Measurements from ENCODE around the gene TRIM8. TPM values are rescaled to one million over a fixed set of nuclear protein-coding genes. Genes with fewer than 3 reads are reported as not detected.

The TRIM8 gene
- total and polyA plus RNA-seq, 2 of the 4 experiments (the other 2 are of a cell fraction): 25.5 to 126 TPM

DNA sequence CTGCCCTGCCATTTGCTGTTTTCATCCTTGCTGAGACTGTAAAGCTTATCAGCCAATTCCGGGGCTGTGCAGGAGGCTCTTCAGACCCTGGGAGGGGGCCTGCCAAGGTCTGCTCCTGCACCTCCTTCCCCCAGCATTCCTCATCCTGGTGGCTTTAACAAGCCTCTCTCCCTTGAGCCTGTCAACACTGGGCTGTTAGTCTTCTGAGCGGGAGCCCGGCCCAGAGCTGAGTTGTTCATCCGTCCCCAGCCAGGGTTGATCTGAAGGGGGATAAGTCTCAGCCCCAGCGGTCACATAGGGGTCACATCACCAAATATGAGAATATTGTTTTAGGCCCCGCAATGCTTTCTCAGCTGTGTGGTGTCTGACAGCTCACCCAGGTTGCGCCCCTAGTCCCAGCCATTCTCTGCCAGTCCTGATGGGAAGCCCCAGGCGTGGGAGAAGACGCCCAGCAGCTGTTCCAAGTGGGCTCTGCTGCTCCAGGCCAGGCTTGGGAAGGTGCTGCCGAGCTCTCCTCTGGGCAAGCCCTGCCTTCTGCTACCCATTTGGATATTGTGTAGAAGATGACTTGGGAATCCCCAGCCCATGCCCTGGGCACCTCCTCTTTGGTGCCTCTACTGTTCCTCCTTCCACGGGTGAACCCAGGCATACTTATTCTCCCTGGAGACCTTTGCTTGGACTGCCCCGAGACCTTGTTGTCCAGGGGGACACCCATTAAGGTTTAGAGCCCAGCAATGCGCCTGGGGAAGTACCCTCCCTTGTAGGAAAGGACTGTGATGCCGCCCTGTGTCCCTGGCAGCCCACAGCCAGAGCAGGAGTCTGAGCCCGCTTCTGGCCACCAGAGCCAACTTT is 23.5 kb upstream of the TRIM8 start:
- H2BK15ac ChIP-seq (ENCODE audit: low read depth, low read length): peak overlapping the region; percentile 31; the same call in 1 of the 3 replicates
- no peak overlapping the region for H3K18ac ChIP-seq (ENCODE audit: low read depth, low read length)
- intact Hi-C loops (cut with micrococcal nuclease): no loop called here
- H2AK9ac ChIP-seq (replicated peaks; ENCODE audit: low read depth, low read length, poor library complexity): peak overlapping the region; percentile 81
- H4K8ac ChIP-seq (ENCODE audit: low read depth in 2 of 2, low read length in 2 of 2): peak overlapping the region in 1 of 2 experiments; percentile 45; a peak in 2 of 4 replicates
- H3K23ac ChIP-seq (ENCODE audit: low read depth, low read length): no peak overlapping the region; the same call in 1 of the 2 replicates
- in situ Hi-C loops (cut with MboI; ENCODE audit: low sequenced_read_pairs): no loop called here
- no peaks in the 10 kb centered on the region for H3K9me3 ChIP-seq (ENCODE audit: control insufficient read depth, insufficient read depth, low read length)
- H3K9me1 ChIP-seq (ENCODE audit: insufficient read depth, low read length): peaks cover 28% of the 10 kb centered on the region
- H4K91ac ChIP-seq (ENCODE audit: insufficient read depth, low read depth, low read length): peak overlapping the region; percentile 53
- POLR2A ChIA-PET (ENCODE audit: unreplicated experiment): no interaction called here
- peak overlapping the region; percentile 40; the same call in 1 of the 2 replicates for H2BK20ac ChIP-seq (ENCODE audit: low read depth, low read length)
- peak overlapping the region; percentile 9 for H2BK5ac ChIP-seq (ENCODE audit: low read depth, low read length, poor library complexity, severe bottlenecking)
- peak overlapping the region; percentile 56 for H3K4ac ChIP-seq (ENCODE audit: low read depth, low read length)
- H3K56ac ChIP-seq (ENCODE audit: extremely low read depth, insufficient read depth, low read length): no peak overlapping the region
- H2AK5ac ChIP-seq (ENCODE audit: low read depth, low read length): peak overlapping the region; percentile 86
- peaks cover 20% of the 10 kb centered on the region for H3K36me3 ChIP-seq (ENCODE audit: control insufficient read depth, insufficient read depth, low read length)
- H3K4me3 ChIP-seq (ENCODE audit: insufficient read depth, low read depth, low read length): no peak overlapping the region
- peak overlapping the region; percentile 62 for H2AFZ ChIP-seq (replicated peaks; ENCODE audit: low read length, poor library complexity)
- H3K27ac ChIP-seq (ENCODE audit: insufficient read depth, low read length): peak overlapping the region; percentile 24
- dilution Hi-C loops (cut with HindIII; ENCODE audit: low sequenced_read_pairs, unreplicated experiment): no loop called here
- 0 out of 2 replicates have a peak overlapping the region, but pooled peaks have one; percentile 12 for H3K4me2 ChIP-seq (ENCODE audit: low read depth, low read length)
- H4K5ac ChIP-seq (ENCODE audit: low read depth, low read length): no peak overlapping the region
- peak; percentile 55 for DNase-seq
- no peaks in the 10 kb centered on the region for H4K20me1 ChIP-seq (ENCODE audit: insufficient read depth, low read length)
- ATAC-seq (ENCODE audit: low read depth): peak; percentile 52
- BruUV-seq (replicated peaks): no TSS peak
- peaks cover 4 to 24% of the 10 kb centered on the region in 2 experiments; a peak in 2 of 4 replicates for H3K79me1 ChIP-seq (ENCODE audit: low read depth in 1 of 2, low read length in 2 of 2)
- H3K4me1 ChIP-seq (ENCODE audit: control insufficient read depth, insufficient read depth, low read length): peaks cover 29% of the 10 kb centered on the region
- peak overlapping the region; percentile 47 for H2BK120ac ChIP-seq (ENCODE audit: low read depth, low read length)
- H3K9ac ChIP-seq (ENCODE audit: low read depth, low read length): 0 out of 2 replicates have a peak overlapping the region, but pooled peaks have one; percentile 2
- CTCF ChIA-PET: no interaction called here
- H3K14ac ChIP-seq (replicated peaks; ENCODE audit: low read depth, low read length): peak overlapping the region; percentile 76
- 55% methylated on average over 8 of the region's 15 CpGs; no CpG with 5 or more reads in 1 of the 2 experiments for WGBS, 2 experiments (ENCODE audit: extremely low coverage in 2 of 2, insufficient read length in 1 of 2)
- H3K27me3 ChIP-seq (ENCODE audit: control insufficient read depth, insufficient read depth, low read length): no peaks in the 10 kb centered on the region
- TF ChIP-seq RCOR1 (IDR thresholded peaks at IDR 0.05; ENCODE audit: insufficient replicate concordance, low read length) (no peak), POLR2A (IDR thresholded peaks at IDR 0.05; ENCODE audit: low read depth, low read length) (no peak), MXI1 (IDR thresholded peaks at IDR 0.05; ENCODE audit: borderline replicate concordance, low read depth, low read length) (no peak), MAFK (IDR thresholded peaks at IDR 0.05; ENCODE audit: low read depth, low read length) (no peak), CHD1 (IDR thresholded peaks at IDR 0.05; ENCODE audit: low read depth, low read length) (no peak), FOS (IDR thresholded peaks at IDR 0.05; ENCODE audit: low read depth, low read length) (no peak), NFE2L2 (IDR thresholded peaks at IDR 0.05; ENCODE audit: low read depth, low read length) (no peak), RFX5 (IDR thresholded peaks at IDR 0.05; ENCODE audit: low read depth, low read length) (no peak), SMC3 (IDR thresholded peaks at IDR 0.05; ENCODE audit: low read depth, low read length) (no peak), RAD21 (IDR thresholded peaks at IDR 0.05; ENCODE audit: low read length) (no peak), MAZ (IDR thresholded peaks at IDR 0.05; ENCODE audit: borderline replicate concordance, low read depth, low read length) (no peak)
- TF ChIP-seq, protein P1, sequence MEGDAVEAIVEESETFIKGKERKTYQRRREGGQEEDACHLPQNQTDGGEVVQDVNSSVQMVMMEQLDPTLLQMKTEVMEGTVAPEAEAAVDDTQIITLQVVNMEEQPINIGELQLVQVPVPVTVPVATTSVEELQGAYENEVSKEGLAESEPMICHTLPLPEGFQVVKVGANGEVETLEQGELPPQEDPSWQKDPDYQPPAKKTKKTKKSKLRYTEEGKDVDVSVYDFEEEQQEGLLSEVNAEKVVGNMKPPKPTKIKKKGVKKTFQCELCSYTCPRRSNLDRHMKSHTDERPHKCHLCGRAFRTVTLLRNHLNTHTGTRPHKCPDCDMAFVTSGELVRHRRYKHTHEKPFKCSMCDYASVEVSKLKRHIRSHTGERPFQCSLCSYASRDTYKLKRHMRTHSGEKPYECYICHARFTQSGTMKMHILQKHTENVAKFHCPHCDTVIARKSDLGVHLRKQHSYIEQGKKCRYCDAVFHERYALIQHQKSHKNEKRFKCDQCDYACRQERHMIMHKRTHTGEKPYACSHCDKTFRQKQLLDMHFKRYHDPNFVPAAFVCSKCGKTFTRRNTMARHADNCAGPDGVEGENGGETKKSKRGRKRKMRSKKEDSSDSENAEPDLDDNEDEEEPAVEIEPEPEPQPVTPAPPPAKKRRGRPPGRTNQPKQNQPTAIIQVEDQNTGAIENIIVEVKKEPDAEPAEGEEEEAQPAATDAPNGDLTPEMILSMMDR (conservative IDR thresholded peaks at IDR 0.05; ENCODE audit: low read depth, low read length): no peak
- TF ChIP-seq, protein P2, sequence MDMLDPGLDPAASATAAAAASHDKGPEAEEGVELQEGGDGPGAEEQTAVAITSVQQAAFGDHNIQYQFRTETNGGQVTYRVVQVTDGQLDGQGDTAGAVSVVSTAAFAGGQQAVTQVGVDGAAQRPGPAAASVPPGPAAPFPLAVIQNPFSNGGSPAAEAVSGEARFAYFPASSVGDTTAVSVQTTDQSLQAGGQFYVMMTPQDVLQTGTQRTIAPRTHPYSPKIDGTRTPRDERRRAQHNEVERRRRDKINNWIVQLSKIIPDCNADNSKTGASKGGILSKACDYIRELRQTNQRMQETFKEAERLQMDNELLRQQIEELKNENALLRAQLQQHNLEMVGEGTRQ (IDR thresholded peaks at IDR 0.05; ENCODE audit: low read depth, low read length): no peak
- TF ChIP-seq, protein P3, sequence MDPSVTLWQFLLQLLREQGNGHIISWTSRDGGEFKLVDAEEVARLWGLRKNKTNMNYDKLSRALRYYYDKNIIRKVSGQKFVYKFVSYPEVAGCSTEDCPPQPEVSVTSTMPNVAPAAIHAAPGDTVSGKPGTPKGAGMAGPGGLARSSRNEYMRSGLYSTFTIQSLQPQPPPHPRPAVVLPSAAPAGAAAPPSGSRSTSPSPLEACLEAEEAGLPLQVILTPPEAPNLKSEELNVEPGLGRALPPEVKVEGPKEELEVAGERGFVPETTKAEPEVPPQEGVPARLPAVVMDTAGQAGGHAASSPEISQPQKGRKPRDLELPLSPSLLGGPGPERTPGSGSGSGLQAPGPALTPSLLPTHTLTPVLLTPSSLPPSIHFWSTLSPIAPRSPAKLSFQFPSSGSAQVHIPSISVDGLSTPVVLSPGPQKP (IDR thresholded peaks at IDR 0.05; ENCODE audit: borderline replicate concordance, low read depth, low read length): no peak
